ENCODE data around the gene MCMBP.
A peak's percentile ranks its signal among the peaks of the same experiment; 100 is the strongest.
"Not testable (repeated sequence)": the region's sequence is repeated elsewhere in the genome, so short reads cannot be mapped to it uniquely, and the experiment has no call there.

Gene MCMBP

GRCh38 chr10:119827430-119827829, 45.2 kb downstream of the MCMBP start:
- DNase-seq, result no peak

GRCh38 chr10:119826771-119827170, 45.9 kb downstream of the MCMBP start:
- no peak for DNase-seq

GRCh38 chr10:119824299-119824698, 48.3 kb downstream of the MCMBP start:
- DNase-seq, result no peak

- no peak for DNase-seq
These were observed 51.5 kb downstream of the MCMBP start for GRCh38 chr10:119821182-119821581.

GRCh38 chr10:119818889-119819270, 53.8 kb downstream of the MCMBP start:
- no peak for DNase-seq

GRCh38 chr10:119817991-119818888, 54.4 kb downstream of the MCMBP start:
- no peak for DNase-seq

GRCh38 chr10:119815671-119816070, 57.0 kb downstream of the MCMBP start:
- no peak for DNase-seq

- peak; percentile 29 for DNase-seq
These were observed 60.0 kb downstream of the MCMBP start for GRCh38 chr10:119812684-119813083.

- no peak for DNase-seq
These were observed 61.5 kb downstream of the MCMBP start for GRCh38 chr10:119811122-119811521.

- DNase-seq, result no peak
These were observed 64.5 kb downstream of the MCMBP start for GRCh38 chr10:119807960-119808697.

- no peak for DNase-seq
These were observed 66.1 kb downstream of the MCMBP start for GRCh38 chr10:119806334-119807130.

- no peak for DNase-seq
These were observed 66.9 kb downstream of the MCMBP start for GRCh38 chr10:119805702-119806230.

- no peak for DNase-seq
These were observed 69.4 kb downstream of the MCMBP start for GRCh38 chr10:119803264-119803663.

GRCh38 chr10:119801998-119802538, 70.6 kb downstream of the MCMBP start:
- no peak for DNase-seq

- DNase-seq, result no peak
These were observed 71.5 kb downstream of the MCMBP start for GRCh38 chr10:119801176-119801575.

- DNase-seq, result no peak
These were observed 76.6 kb downstream of the MCMBP start for GRCh38 chr10:119796039-119796438.

- DNase-seq, result not testable (repeated sequence)
These were observed 77.5 kb downstream of the MCMBP start for GRCh38 chr10:119795101-119795500.

- no peak for DNase-seq
These were observed 86.4 kb downstream of the MCMBP start for GRCh38 chr10:119786117-119786769.

GRCh38 chr10:119784340-119785067, 88.1 kb downstream of the MCMBP start:
- no peak for DNase-seq

GRCh38 chr10:119783665-119784027, 89.0 kb downstream of the MCMBP start:
- DNase-seq, result no peak

GRCh38 chr10:119782981-119783664, 89.5 kb downstream of the MCMBP start:
- DNase-seq, result no peak

Measured in NCI-H1105 treated with DMSO at 0.1 percent for 48 hours (cell line).